Posterior cingulate gyrus (tissue), 11 donors: ENCODE data around the gene SLC12A9.
"Not testable (repeated sequence)": the region's sequence is repeated elsewhere in the genome, so short reads cannot be mapped to it uniquely, and the experiment has no call there.

ENCODE experiments used
- DNase-seq, 10 donors: peaks; one replicate each; pipeline versions ENCODE4 v3.0.0 to v3.0.0-alpha.2; 2020 to 2021; ENCODE audit warnings: mixed read lengths in 3 of 10
- intact Hi-C: fragments of 100-400 bp; cut with DNase I; formaldehyde crosslinking; loops from one replicate; pipeline ENCODE4 v1.15.1; 2023

Gene SLC12A9

GRCh38 chr7:100892364-100893317, 40.1 kb downstream of the SLC12A9 start:
- intact Hi-C loops = no loop called here
- peak in 1 of 10 donors; percentile 83 for DNase-seq

DNA sequence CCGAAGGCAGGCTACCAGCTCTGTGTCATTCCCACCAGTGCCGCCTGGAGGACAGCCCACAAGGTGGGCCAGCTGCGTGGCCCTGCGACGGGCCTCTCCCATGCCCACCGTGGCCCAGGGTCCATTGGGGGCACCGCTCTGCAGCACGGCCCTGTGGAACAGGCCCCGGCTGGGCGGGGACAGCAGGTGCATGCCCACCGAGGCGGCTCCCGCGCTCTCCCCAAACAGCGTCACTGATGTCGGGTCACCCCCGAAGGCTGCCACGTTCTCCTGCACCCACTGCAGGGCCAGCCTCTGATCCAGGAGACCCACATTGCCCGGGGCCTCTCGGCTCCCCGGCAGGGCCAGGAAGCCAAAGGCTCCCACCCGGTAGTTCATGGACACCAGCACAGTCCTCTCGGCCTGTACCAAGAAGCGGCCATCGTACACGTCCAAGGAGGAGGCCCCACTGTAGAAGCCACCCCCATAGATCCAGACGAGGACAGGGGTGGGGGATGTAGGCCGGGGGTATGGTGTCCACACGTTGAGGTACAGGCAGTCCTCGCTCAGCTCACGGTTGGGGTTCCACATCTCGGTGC, 40.9 kb downstream of the SLC12A9 start:
- intact Hi-C loops = no loop called here
- peak in 1 of 10 donors; percentile 80 for DNase-seq

DNA sequence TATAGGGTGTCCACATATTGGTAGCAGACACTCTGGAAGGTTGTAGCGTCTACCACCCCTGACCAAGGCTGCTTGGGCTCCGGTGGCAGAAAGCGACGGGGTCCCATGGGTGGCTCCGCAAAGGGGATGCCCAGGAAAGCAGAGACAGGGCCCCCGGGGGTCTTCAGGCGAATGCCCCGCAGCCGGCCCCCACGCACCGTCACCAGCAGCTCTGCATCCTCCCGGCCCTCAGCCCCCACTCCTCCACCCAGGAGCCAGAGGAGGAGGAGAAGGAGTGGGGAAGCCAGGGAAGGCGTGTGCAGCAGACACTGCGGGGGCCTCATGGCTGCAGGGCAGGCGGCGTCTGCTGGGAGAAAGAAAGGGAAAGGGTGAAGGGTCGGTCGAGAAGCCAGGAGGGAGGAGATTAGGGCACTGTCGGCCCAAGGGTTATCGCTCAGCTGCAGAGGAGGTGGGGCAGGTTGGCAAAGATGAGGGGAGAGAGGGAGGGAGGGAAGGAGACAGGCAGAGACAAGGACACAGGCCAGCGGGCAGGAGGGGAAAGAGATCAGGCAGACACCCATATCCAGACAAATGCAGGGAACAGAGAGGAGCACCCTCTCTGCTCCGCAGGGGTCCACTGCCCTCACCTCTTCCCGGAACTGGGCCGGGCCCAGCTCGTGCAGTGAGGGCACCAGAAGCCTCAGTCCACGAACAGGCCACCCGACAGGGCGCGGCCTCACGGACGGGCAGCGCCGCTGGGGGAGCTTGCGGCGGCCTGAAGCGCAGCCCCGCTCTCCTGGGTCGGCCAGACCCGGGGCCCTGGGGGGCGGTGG, 41.6 kb downstream of the SLC12A9 start:
- intact Hi-C loops = no loop called here

GRCh38 chr7:100894860-100895700, 42.6 kb downstream of the SLC12A9 start:
- intact Hi-C loops = no loop called here
- peak in 9 of 10 donors; percentile 51 to 94 (median 72) for DNase-seq

More for the DNA sequence above, 41.6 kb downstream of the SLC12A9 start:
- DNase-seq = peak in 2 of 10 donors; percentile 59 to 73

DNA sequence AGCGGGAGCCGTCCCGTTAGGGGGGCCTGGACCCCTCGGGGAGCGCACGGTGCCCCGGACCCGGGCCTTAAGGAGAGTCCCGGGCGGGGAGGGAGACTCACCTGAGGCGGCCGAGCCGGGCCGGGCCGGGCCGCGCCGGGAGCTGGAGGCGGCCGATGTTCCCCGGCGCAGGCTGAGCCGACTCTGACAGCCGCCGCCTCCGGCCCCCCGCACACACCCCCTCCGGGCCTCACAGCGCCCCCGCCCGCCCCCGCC, 43.1 kb downstream of the SLC12A9 start, which contains the start of gene ACHE:
Gene ACHE (minus strand): TSS at position 188 of the 255 bp plus-strand sequence. CDS start 1,656 bp downstream, outside the sequence.
- intact Hi-C loops = no loop called here
- no peak for DNase-seq

DNA sequence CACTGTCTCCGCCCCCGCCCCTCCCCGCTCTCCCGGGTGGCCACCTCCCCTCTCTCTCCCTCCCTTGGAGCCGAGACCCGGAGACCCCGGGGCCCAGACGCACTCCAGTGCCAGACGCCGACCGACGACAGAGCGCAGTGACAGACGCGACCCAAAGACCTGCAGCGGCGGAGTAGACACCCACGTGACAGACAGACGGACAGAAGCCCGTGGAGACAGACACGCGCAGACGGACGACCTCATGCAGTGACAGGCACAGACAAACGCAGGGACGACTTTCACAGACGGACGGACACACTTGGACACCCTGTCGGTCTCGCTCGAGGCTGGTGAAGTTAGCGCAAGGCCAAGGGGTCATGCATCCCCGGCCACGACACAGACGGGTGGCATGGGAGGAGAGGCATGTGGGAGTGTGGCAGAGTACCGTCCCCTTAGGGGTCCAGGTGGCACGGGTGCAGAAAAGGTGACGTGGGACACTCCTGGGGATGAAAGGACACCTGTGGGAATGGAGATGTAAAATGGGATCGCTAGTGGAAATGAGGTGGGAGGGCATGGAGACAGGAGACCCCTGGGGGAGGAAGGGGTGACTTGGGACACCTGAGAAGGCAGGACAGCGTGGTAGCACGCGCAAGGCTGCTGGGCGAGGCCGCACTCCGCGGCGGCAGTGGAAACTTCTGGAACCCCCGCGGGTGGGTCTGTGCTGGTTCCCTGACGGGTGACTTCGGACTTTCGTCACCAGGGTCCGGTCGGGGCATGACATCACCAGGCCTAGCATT, 43.6 kb downstream of the SLC12A9 start:
- DNase-seq = peak in 4 of 10 donors; percentile 46 to 90 (median 82)

DNA sequence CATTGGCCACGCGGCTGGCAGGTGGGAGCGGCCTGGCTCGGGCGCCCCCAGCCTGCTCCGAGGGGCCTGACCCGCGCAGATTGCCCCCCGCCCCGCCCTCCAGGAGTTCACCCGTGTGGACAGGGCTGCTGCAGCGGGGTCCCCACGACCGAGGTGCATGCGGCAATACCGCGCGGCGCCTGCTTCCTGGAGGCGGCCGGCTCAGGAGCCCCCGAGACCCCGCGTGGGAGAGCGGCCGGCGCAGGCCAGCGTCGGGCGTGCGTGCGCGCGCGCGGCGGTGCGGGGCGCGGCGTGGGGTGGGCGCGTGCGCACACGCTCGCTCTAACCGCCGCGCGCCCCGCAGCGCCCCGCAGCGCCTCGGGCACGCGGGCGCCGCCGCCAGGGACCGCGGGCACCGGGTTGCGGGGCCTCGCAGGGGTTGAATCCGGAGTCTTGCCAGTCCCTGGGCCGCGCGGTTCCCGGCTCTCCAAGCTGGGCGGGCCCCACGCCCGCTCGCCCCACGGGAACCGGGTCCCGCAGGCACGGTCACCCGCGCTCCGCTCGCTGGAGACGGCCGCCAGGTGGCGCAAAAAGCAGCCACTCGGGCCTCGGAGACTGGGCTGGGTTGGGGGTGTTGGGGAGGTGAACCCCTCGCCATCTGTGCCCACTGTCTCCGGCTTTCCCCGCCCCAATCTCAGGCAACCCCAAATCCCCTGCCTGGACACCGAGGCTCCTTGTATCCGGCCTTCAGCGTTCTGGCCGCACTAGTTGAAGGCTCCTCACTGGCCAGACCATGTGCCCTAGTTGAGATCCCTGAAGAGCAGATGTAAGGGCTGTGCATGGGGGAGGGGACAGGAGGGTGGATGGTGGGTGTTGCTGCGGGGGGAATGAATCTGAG, 44.5 kb downstream of the SLC12A9 start:
- peak in 8 of 10 donors; percentile 54 to 92 (median 79) for DNase-seq

More for the DNA sequence above, 43.6 kb downstream of the SLC12A9 start:
- intact Hi-C loops = no loop called here

GRCh38 chr7:100897772-100898454, 45.4 kb downstream of the SLC12A9 start:
- intact Hi-C loops = loop anchor here (1.0 kb wide), 2 partner anchors 161 to 179 kb away; no protein-coding TSS in a partner anchor
- DNase-seq = peak in 1 of 10 donors; percentile 45

More for the DNA sequence above, 44.5 kb downstream of the SLC12A9 start:
- intact Hi-C loops = loop anchor here (1.0 kb wide), 2 partner anchors 162 to 180 kb away; no protein-coding TSS in a partner anchor

GRCh38 chr7:100899432-100899831, 46.9 kb downstream of the SLC12A9 start:
- intact Hi-C loops = no loop called here
- DNase-seq = peak in 2 of 10 donors; percentile 21 to 25

DNA sequence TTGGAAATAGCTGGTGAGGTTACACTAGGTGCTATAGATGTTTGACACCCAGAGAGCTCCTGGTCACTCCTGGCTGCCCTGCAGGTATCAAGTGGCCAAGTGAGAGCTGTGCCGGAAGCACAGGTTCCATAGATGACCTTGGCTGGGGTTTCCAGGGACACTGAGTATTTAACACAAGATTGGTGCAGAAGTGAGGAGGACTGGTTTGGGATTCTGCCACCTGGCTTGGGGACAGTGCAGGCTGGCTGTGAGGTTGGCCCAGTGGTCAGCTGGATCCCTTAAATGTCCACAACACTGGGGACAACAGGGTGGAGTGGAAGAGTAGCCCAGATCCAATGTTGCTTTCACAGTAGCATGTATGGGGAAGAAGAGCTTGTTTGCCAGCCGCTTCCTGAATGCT, 48.5 kb downstream of the SLC12A9 start:
- peak in 1 of 10 donors; percentile 15 for DNase-seq
- intact Hi-C loops = no loop called here

GRCh38 chr7:100901921-100902332, 49.4 kb downstream of the SLC12A9 start:
- intact Hi-C loops = no loop called here
- peak in 1 of 10 donors; percentile 44 for DNase-seq

DNA sequence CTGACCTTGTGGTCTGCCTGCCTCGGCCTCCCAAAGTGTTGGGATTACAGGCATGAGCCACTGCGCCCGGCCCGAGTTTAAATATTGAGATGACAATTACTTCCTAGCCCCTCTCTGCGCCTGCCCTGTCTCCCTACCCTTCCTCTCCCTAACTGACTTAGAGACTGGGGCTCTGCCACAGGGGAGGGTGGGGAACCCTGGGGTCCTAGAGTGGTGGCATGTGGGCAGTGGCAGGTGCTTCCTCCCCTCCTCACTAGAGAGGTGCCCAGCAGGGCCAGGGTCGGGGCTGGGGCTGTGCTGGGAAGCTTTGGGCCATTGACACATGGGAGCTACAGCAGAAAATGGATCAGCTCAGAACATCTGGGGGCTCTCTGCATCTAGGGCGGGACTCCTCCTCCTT, 50.1 kb downstream of the SLC12A9 start:
- intact Hi-C loops = no loop called here
- peak in 1 of 10 donors; percentile 73 for DNase-seq

DNA sequence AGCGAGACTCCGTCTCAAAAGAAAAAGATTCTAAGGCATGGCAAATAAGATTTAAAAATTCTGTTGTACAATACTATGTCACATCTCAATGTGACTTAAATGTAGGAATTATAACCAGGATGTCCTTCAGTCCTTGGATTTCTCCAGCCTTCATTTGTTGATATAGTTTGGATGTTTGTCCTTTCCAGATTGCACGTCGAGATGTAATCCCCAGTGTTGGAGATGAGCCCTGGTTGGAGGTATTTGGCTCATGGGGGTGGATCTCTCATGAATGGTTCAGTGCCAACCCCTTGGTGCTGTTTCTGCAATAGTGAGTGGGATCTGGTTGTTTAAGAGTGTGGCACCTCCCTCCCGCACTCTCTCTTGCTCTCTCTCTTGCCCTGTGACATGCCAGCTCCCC, 56.0 kb downstream of the SLC12A9 start:
- no peak for DNase-seq
- intact Hi-C loops = no loop called here

- intact Hi-C loops, DNase-seq: not testable (repeated sequence)
Observed at GRCh38 chr7:100910443-100910842, 57.9 kb downstream of the SLC12A9 start.

DNA sequence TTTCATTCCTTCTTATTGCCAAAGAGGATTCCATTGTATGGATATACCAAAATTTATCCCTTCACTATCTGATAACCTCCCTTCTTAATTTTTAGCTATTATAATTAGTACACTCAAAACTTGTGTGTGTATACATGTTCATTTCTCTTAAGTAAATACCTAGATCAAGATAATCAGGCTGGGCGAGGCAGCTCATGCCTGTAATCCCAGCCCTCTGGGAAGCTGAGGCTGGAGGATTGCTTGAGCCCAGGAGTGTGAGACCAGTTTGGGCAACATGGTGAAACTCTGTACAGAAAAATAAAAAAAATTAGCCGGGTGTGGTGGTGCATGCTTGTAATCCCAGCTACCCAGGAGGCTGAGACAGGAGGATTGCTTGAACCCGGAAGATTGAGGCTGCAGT, 59.0 kb downstream of the SLC12A9 start:
- intact Hi-C loops = no loop called here
- no peak for DNase-seq

DNA sequence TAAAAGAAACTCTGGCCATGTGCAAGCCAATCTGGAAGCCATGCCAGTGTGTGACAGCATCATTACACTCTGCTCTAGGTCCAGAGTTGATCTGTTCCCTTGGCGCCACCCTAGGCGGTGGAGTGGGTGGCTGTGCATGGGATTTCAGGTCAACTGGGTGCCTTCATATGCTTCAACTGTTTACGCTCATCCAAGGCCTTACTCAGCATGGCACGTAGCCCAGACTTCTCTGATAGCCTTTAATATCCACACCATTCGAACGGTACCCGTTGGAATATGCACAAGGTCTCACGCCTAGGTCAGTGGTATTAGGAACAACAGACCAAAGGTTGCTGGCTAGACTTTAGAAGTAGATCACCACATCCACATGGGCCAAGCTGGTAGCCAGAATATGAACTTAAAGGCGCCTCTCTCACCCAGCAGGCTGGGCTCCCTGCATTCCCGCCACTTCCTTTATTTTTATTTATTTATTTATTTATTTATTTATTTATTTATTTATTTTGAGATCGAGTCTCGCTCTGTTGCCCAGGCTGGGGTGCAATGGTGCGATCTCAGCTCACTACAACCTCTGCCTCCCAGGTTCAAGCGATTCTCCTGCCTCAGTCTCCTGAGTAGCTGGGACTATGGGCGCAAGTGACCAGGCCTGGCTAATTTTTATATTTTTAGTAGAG, 61.8 kb downstream of the SLC12A9 start:
- intact Hi-C loops = no loop called here
- DNase-seq = peak in 1 of 10 donors; percentile 27
